ENCODE results near the gene ZNF282. TPM values are rescaled to one million over a fixed set of nuclear protein-coding genes. Genes with fewer than 3 reads are reported as not detected.
A peak's percentile ranks its signal among the peaks of the same experiment; 100 is the strongest.
"Not testable (repeated sequence)": the region's sequence is repeated elsewhere in the genome, so short reads cannot be mapped to it uniquely, and the experiment has no call there.

ZNF282 gene
- total and polyA plus RNA-seq, 2 donors from 2014 or later = 9.3 to 24.5 TPM

DNA sequence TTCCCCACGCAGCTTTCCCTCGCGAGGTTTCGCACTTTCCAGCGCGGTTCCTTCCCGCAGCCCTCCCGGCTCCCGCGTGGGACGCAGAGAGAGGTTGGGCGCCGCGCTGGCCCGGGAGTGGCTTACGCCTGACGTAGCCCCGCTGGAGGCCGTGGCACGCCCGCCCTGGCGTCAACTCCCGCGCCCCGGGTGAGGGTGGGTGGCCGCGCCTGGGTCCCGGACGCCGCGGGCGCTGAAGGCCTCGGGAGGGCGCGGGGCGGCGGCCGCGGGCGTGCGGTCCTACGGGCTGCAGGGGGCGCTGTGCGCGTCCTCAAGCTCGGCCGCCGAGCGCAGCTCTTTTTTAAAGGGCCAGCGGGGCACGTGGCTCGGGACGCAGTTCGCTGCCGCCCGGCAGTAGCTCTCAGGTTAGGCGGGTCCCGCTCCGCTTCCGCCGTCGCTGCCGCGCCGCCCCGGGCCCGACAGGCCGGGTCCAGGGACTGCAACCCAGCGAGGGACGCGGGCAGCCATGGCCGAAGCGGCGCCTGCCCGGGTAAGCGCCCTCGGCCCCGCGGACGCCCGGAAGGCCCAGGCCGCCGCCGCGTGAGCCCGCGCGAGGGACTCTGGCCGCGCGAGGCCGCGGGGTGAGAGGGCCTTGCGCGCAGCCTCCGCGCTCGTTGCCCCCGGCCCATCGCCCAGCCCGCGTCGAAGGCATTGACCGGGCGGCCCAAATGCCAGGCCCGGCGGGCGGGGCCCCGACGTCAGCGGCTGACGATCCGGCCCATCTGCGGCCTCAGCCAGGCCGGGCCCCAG is 66.7 kb downstream of the ZNF282 start, which contains the start of gene ZNF783:
Gene ZNF783 (plus strand): TSS at position 368 of the 789 bp plus-strand sequence. CDS start 138 bp downstream, at position 506.
- Histone ChIP-seq H3K9ac (ENCODE audit: low read length in 3 of 3) (peak within 1 kb of the TSS; percentile 22 to 78 (median 77)), H3K4me1 (ENCODE audit: control insufficient read depth in 2 of 3, insufficient read depth in 2 of 3, low read depth in 1 of 3, low read length in 3 of 3) (peaks cover 0 to 2% (median 0%) of the 10 kb centered on the region in 3 donors), H3K27me3 (ENCODE audit: control insufficient read depth, insufficient read depth, low read length) (no peaks in the 10 kb centered on the region), H3K4me3 (ENCODE audit: low read length in 3 of 3) (peak within 1 kb of the TSS; percentile 50 to 66 (median 62)), H3K36me3 (ENCODE audit: control insufficient read depth in 2 of 3, insufficient read depth in 3 of 3, low read length in 3 of 3) (peaks cover 1 to 5% (median 3%) of the 10 kb centered on the region in 3 donors), H3K27ac (ENCODE audit: low read depth in 2 of 2, low read length in 2 of 2) (peak within 1 kb of the TSS; percentile 78 to 82), H3K9me3 (ENCODE audit: control insufficient read depth in 2 of 3, insufficient read depth in 1 of 3, low read length in 3 of 3) (no peaks in the 10 kb centered on the region)
- TF ChIP-seq, protein P1, sequence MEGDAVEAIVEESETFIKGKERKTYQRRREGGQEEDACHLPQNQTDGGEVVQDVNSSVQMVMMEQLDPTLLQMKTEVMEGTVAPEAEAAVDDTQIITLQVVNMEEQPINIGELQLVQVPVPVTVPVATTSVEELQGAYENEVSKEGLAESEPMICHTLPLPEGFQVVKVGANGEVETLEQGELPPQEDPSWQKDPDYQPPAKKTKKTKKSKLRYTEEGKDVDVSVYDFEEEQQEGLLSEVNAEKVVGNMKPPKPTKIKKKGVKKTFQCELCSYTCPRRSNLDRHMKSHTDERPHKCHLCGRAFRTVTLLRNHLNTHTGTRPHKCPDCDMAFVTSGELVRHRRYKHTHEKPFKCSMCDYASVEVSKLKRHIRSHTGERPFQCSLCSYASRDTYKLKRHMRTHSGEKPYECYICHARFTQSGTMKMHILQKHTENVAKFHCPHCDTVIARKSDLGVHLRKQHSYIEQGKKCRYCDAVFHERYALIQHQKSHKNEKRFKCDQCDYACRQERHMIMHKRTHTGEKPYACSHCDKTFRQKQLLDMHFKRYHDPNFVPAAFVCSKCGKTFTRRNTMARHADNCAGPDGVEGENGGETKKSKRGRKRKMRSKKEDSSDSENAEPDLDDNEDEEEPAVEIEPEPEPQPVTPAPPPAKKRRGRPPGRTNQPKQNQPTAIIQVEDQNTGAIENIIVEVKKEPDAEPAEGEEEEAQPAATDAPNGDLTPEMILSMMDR (IDR thresholded peaks at IDR 0.05; ENCODE audit: borderline replicate concordance, extremely low read depth, insufficient read depth) = peak; percentile 86
- peak; percentile 84 to 96 (median 90) for DNase-seq
- intact Hi-C loops (cut with DNase I) = no loop called here
- FAIRE-seq = no peak

DNA sequence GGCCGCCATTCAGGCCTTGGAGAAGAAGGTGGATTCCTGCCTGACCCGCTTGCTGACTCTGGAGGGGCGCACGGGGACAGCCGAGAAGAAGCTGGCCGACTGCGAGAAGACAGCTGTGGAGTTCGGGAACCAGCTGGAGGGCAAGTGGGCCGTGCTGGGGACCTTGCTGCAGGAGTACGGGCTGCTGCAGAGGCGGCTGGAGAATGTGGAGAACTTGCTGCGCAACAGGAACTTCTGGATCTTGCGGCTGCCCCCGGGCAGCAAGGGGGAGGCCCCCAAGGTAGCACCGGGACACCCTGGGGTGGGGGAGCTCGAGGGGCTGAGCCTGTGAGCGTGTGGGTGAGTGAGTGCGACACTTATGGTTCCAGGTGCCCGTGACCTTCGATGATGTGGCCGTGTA is 71.1 kb downstream of the ZNF282 start:
- Histone ChIP-seq H3K36me3 (ENCODE audit: control insufficient read depth in 2 of 3, insufficient read depth in 3 of 3, low read length in 3 of 3) (peaks cover 5 to 20% (median 7%) of the 10 kb centered on the region in 3 donors), H3K27ac (ENCODE audit: low read depth in 2 of 2, low read length in 2 of 2) (no peak overlapping the region), H3K4me1 (ENCODE audit: control insufficient read depth in 2 of 3, insufficient read depth in 2 of 3, low read depth in 1 of 3, low read length in 3 of 3) (peaks cover 0 to 2% (median 0%) of the 10 kb centered on the region in 3 donors), H3K9me3 (ENCODE audit: control insufficient read depth in 2 of 3, insufficient read depth in 1 of 3, low read length in 3 of 3) (no peaks in the 10 kb centered on the region), H3K9ac (ENCODE audit: low read length in 3 of 3) (no peak overlapping the region), H3K27me3 (ENCODE audit: control insufficient read depth, insufficient read depth, low read length) (no peaks in the 10 kb centered on the region), H3K4me3 (ENCODE audit: low read length in 3 of 3) (no peak overlapping the region)
- TF ChIP-seq, protein P1 (IDR thresholded peaks at IDR 0.05; ENCODE audit: borderline replicate concordance, extremely low read depth, insufficient read depth) = no peak
- intact Hi-C loops (cut with DNase I) = no loop called here
- no peak for FAIRE-seq
- DNase-seq = no peak

DNA sequence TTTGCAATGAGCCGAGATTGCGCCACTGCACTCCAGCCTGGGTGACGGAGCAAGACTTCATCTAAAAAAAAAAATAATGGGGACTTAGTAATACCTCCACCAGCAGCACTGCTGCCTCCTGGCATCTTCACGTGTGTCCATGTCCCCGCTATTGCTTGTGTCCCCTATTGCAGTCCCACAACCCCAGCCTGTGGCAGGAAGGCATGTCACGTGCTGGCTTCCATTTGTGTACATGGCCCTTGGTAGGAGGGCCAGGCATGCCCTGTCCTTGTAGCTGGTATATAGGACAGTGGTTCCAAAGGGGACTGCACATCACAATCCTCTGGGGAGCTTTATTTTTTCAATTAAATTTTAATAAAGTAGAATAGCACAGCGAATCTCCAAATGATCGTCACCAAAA is 72.4 kb downstream of the ZNF282 start:
- H3K4me3 ChIP-seq (ENCODE audit: low read length in 3 of 3) = no peak overlapping the region
- intact Hi-C loops (cut with DNase I) = no loop called here
- peaks cover 0 to 2% (median 0%) of the 10 kb centered on the region in 3 donors for H3K4me1 ChIP-seq (ENCODE audit: control insufficient read depth in 2 of 3, insufficient read depth in 2 of 3, low read depth in 1 of 3, low read length in 3 of 3)
- H3K27me3 ChIP-seq (ENCODE audit: control insufficient read depth, insufficient read depth, low read length) = no peaks in the 10 kb centered on the region
- no peak overlapping the region for H3K27ac ChIP-seq (ENCODE audit: low read depth in 2 of 2, low read length in 2 of 2)
- DNase-seq (no peak), FAIRE-seq (no peak)
- TF ChIP-seq, protein P1 (IDR thresholded peaks at IDR 0.05; ENCODE audit: borderline replicate concordance, extremely low read depth, insufficient read depth) = no peak
- no peak overlapping the region for H3K9ac ChIP-seq (ENCODE audit: low read length in 3 of 3)
- no peaks in the 10 kb centered on the region for H3K9me3 ChIP-seq (ENCODE audit: control insufficient read depth in 2 of 3, insufficient read depth in 1 of 3, low read length in 3 of 3)
- H3K36me3 ChIP-seq (ENCODE audit: control insufficient read depth in 2 of 3, insufficient read depth in 3 of 3, low read length in 3 of 3) = peaks cover 5 to 23% (median 7%) of the 10 kb centered on the region in 3 donors

DNA sequence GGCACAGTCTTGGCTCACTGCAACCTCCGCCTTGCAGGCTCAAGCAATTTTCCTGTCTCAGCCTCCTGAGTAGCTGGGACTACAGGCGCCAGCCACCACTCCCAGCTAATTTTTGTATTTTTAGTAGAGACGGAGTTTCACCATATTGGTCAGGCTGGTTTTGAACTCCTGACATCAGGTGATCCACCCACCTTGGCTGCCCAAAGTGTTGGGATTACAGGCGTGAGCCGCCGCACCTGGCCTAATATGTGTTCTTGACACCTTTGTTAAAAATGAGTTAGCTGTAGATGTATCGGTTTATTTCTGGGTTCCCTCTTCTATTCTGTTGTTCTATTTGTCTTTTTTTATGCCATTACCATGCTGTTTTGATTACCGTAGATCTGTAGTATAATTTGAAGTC is 79.1 kb downstream of the ZNF282 start:
- H3K9ac ChIP-seq (ENCODE audit: low read length in 3 of 3); H3K27ac ChIP-seq (ENCODE audit: low read depth in 2 of 2, low read length in 2 of 2); H3K9me3 ChIP-seq (ENCODE audit: control insufficient read depth in 2 of 3, insufficient read depth in 1 of 3, low read length in 3 of 3); intact Hi-C loops (cut with DNase I); H3K4me1 ChIP-seq (ENCODE audit: control insufficient read depth in 2 of 3, insufficient read depth in 2 of 3, low read depth in 1 of 3, low read length in 3 of 3); H3K27me3 ChIP-seq (ENCODE audit: control insufficient read depth, insufficient read depth, low read length); DNase-seq; FAIRE-seq; H3K4me3 ChIP-seq (ENCODE audit: low read length in 3 of 3): not testable (repeated sequence)
- H3K36me3 ChIP-seq (ENCODE audit: control insufficient read depth in 2 of 3, insufficient read depth in 3 of 3, low read length in 3 of 3) = peaks cover 0 to 22% (median 6%) of the 10 kb centered on the region in 3 donors
